ENCODE measurements around the gene STAMBPL1.

STAMBPL1 gene

GRCh38 chr10:88957381-88957780 is 77.3 kb downstream of the STAMBPL1 start:
- DNase-seq = no peak

- DNase-seq = no peak
These were observed 78.7 kb downstream of the STAMBPL1 start for GRCh38 chr10:88958721-88959120.

GRCh38 chr10:88960802-88961201 is 80.8 kb downstream of the STAMBPL1 start:
- no peak for DNase-seq

- DNase-seq = no peak
These were observed 81.2 kb downstream of the STAMBPL1 start for GRCh38 chr10:88961266-88961665.

GRCh38 chr10:88962336-88962735 is 82.3 kb downstream of the STAMBPL1 start:
- DNase-seq = no peak

GRCh38 chr10:88963318-88963717 is 83.3 kb downstream of the STAMBPL1 start:
- no peak for DNase-seq

GRCh38 chr10:88964360-88964759 is 84.3 kb downstream of the STAMBPL1 start:
- DNase-seq = no peak

DNA sequence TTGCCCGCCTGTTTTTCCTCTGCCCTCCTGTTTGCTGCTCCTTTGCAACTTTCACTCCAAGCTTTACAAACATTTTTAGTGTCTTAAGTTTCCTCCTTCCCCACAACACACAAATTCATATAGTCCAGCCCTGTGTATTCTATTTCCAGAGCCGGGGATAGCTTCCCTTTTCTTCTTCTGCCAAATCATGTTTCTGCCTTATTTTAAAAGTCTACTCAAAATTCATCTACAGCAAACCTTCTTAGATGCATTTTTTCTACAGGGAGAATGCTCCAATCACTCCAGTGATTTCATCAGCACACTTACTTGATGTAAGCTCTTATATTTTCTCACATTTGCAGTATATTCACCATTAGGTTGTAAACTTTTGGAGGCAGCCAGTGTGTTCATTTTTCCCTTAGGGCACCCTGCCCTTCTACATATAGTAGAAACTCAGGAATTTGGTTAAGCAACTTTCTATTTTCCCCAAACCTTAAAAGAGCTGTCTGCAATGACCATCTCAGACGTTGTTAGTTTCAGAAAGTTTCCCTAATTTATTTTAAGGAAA is 84.9 kb downstream of the STAMBPL1 start:
- no peak for DNase-seq

- DNase-seq = no peak
These were observed 86.8 kb downstream of the STAMBPL1 start for GRCh38 chr10:88966797-88967196.

DNA sequence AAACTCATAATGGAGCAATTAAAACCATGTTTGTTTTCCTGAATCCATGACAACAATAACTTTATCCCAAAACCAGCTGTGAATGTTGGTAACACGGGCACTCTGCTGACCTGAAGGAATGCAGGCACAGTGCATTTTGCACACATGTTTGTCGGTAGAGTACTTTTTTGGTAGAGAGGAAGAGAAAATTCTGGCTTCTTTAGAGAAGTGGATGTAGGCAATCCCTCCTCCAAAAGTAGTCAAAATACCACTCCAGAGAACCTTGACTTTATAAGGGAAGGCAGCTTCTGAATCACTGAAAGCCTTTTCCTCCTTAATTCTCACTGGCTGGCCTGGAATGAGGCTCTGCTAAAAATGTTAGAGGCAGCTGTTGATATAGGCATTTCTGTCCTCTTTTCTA is 88.3 kb downstream of the STAMBPL1 start:
- no peak for DNase-seq

DNA sequence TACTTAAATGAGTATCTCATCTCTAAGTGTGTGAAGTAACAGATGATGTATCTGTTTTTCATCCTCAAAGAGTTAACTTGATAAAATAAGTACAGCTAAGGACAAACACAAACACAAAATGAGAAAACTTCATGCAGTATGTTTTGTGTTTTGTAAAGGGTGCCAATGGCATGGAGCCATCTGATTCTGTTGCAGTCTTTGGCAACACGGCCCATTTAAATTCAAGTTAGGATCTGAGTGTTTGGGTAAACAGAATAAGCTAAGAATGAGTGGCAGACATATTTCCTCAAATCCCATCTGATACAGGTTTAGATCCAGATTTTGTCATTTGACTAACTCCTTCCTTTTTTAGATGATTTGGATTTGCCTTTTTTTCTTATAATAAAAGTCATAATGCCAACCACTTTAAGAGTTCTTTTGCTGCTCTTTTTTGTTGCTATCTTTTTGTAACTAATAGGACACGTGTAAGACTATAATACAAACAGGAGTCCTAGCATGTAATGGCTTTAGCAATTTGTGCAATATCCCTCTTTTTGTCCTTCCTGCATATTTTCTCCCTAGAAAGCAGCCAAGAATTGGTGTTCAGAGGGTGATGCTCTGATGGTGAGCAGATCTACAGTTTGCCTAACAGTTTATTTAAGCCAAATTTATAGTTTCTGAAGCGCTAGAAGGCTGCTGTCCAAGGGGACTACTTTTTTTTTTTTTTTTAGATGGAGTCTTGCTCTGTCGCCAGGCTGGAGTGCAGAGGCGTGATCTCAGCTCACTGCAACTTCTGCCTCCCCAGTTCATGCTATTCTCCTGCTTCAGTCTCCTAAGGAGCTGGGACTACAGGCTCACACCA is 91.4 kb downstream of the STAMBPL1 start:
- DNase-seq = no peak
